HL-60 (cell line): Measurements from ENCODE around the gene PCYOX1L.

Experiments used
- DNase-seq, 2 experiments: peaks; one replicate each; pipeline ENCODE4 v3.0.0-alpha.2; 2010 to 2020; ENCODE audit warnings: low read depth in 1 of 2, low spot score in 1 of 2
- H3K27ac ChIP-seq: fragments of 250-450 bp; sonication (Bioruptor Pico); replicated peaks from 2 replicates; pipeline ENCODE4 v1.5.1; 2020; ENCODE audit warnings: mild to moderate bottlenecking, moderate library complexity
- H3K27me3 ChIP-seq: fragments of 250-450 bp; sonication (Bioruptor Pico); 2 replicates; pipeline ENCODE4 v1.5.1; 2021; ENCODE audit warnings: mild to moderate bottlenecking, moderate library complexity; ENCODE audit not compliant: insufficient read depth, poor library complexity, severe bottlenecking
- H3K4me3 ChIP-seq: replicated peaks from 2 replicates; pipeline ENCODE4 v1.5.1; 2011; ENCODE audit warnings: mild to moderate bottlenecking, control low read depth, low read length; ENCODE audit not compliant: insufficient read depth
- CTCF ChIP-seq: IDR thresholded peaks from one replicate; pipeline ENCODE4 v1.5.1; 2011; ENCODE audit warnings: low read length, control low read depth, inconsistent platforms; ENCODE audit not compliant: insufficient read depth
- GABPA ChIP-seq: IDR thresholded peaks from 2 replicates; pipeline ENCODE4 v1.6.1; 2012; ENCODE audit warnings: low read depth
- POLR2AphosphoS5 ChIP-seq: IDR thresholded peaks from 2 replicates; pipeline ENCODE4 v1.6.1; 2012; ENCODE audit warnings: low read depth
- REST ChIP-seq: IDR thresholded peaks from 2 replicates; pipeline ENCODE4 v1.6.1; 2012; ENCODE audit warnings: low read depth; ENCODE audit not compliant: insufficient replicate concordance
- SPI1 ChIP-seq: IDR thresholded peaks from 2 replicates; pipeline ENCODE4 v1.6.1; 2012; ENCODE audit warnings: low read depth, mild to moderate bottlenecking, borderline replicate concordance

PCYOX1L gene

GRCh38 chr5:149358294-149358651 lies 427 bp downstream of the PCYOX1L start:
- Histone ChIP-seq H3K27ac (peak overlapping the region; percentile 79), H3K4me3 (peak overlapping the region; percentile 97), H3K27me3 (no peaks in the 10 kb centered on the region)
- peak; percentile 38 to 75 for DNase-seq
- TF ChIP-seq GABPA, result no peak
- TF ChIP-seq SPI1, result peak; percentile 74
- no peak for TF ChIP-seq CTCF
- peak; percentile 33; the same call in 1 of the 2 replicates for TF ChIP-seq POLR2AphosphoS5
- no peak for TF ChIP-seq REST

GRCh38 chr5:149358868-149359495 lies 1.1 kb downstream of the PCYOX1L start:
- H3K27me3 ChIP-seq, result no peaks in the 10 kb centered on the region
- no peak for TF ChIP-seq POLR2AphosphoS5
- no peak for TF ChIP-seq REST
- no peak for TF ChIP-seq SPI1
- TF ChIP-seq GABPA, result no peak
- no peak for TF ChIP-seq CTCF
- DNase-seq, result no peak
- peak overlapping the region; percentile 79 for H3K27ac ChIP-seq
- H3K4me3 ChIP-seq, result peak overlapping the region; percentile 97

- Histone ChIP-seq H3K27ac (peak overlapping the region; percentile 52), H3K27me3 (no peaks in the 10 kb centered on the region), H3K4me3 (no peak overlapping the region)
- DNase-seq, result peak in 1 of 2 experiments; percentile 28
- TF ChIP-seq CTCF (no peak), SPI1 (peak; percentile 90)
These were observed 2.4 kb downstream of the PCYOX1L start for GRCh38 chr5:149360272-149360671.

- H3K4me3 ChIP-seq, result no peak overlapping the region
- H3K27me3 ChIP-seq, result no peaks in the 10 kb centered on the region
- no peak for DNase-seq
- no peak overlapping the region; the same call in 1 of the 2 replicates for H3K27ac ChIP-seq
- TF ChIP-seq REST (no peak), POLR2AphosphoS5 (no peak), SPI1 (no peak), GABPA (no peak), CTCF (no peak)
These were observed 4.7 kb downstream of the PCYOX1L start for GRCh38 chr5:149362541-149362940.
